ENCODE data around the gene ZBED2.
"Not testable (repeated sequence)": the region's sequence is repeated elsewhere in the genome, so short reads cannot be mapped to it uniquely, and the experiment has no call there.

Gene ZBED2

GRCh38 chr3:111595232-111595631, at the start of gene ZBED2:
ZBED2 (minus strand) TSS chr3:111595346; CDS start chr3:111594201, 1,145 bp downstream.
- DNase-seq (ENCODE audit: low spot score) = no peak

GRCh38 chr3:111639316-111639715, 44.2 kb upstream of the ZBED2 start:
- DNase-seq (ENCODE audit: low spot score) = no peak

GRCh38 chr3:111636366-111636885, 41.3 kb upstream of the ZBED2 start:
- no peak for DNase-seq (ENCODE audit: low spot score)

- DNase-seq (ENCODE audit: low spot score) = no peak
Observed at GRCh38 chr3:111635403-111635802, 40.3 kb upstream of the ZBED2 start.

GRCh38 chr3:111630638-111631037, 35.5 kb upstream of the ZBED2 start:
- DNase-seq (ENCODE audit: low spot score) = not testable (repeated sequence)

- not testable (repeated sequence) for DNase-seq (ENCODE audit: low spot score)
Observed at GRCh38 chr3:111629018-111629417, 33.9 kb upstream of the ZBED2 start.

- DNase-seq (ENCODE audit: low spot score) = no peak
Observed at GRCh38 chr3:111627092-111627491, 31.9 kb upstream of the ZBED2 start.

GRCh38 chr3:111621535-111621934, 26.4 kb upstream of the ZBED2 start:
- DNase-seq (ENCODE audit: low spot score) = no peak

- no peak for DNase-seq (ENCODE audit: low spot score)
Observed at GRCh38 chr3:111619833-111620232, 24.7 kb upstream of the ZBED2 start.

- no peak for DNase-seq (ENCODE audit: low spot score)
Observed at GRCh38 chr3:111618945-111619344, 23.8 kb upstream of the ZBED2 start.

GRCh38 chr3:111617912-111618601, 22.9 kb upstream of the ZBED2 start:
- no peak for DNase-seq (ENCODE audit: low spot score)

- no peak for DNase-seq (ENCODE audit: low spot score)
Observed at GRCh38 chr3:111617406-111617805, 22.3 kb upstream of the ZBED2 start.

GRCh38 chr3:111616417-111617105, 21.4 kb upstream of the ZBED2 start:
- peak; percentile 16 for DNase-seq (ENCODE audit: low spot score)

- no peak for DNase-seq (ENCODE audit: low spot score)
Observed at GRCh38 chr3:111615880-111616279, 20.7 kb upstream of the ZBED2 start.

- no peak for DNase-seq (ENCODE audit: low spot score)
Observed at GRCh38 chr3:111613294-111613693, 18.1 kb upstream of the ZBED2 start.

- no peak for DNase-seq (ENCODE audit: low spot score)
Observed at GRCh38 chr3:111610612-111611054, 15.5 kb upstream of the ZBED2 start.

GRCh38 chr3:111610189-111610588, 15.0 kb upstream of the ZBED2 start:
- no peak for DNase-seq (ENCODE audit: low spot score)

- DNase-seq (ENCODE audit: low spot score) = no peak
Observed at GRCh38 chr3:111609700-111610099, 14.6 kb upstream of the ZBED2 start.

- DNase-seq (ENCODE audit: low spot score) = no peak
Observed at GRCh38 chr3:111608383-111608782, 13.2 kb upstream of the ZBED2 start.

- DNase-seq (ENCODE audit: low spot score) = no peak
Observed at GRCh38 chr3:111607240-111607920, 12.2 kb upstream of the ZBED2 start.

- DNase-seq (ENCODE audit: low spot score) = no peak
Observed at GRCh38 chr3:111605493-111605892, 10.3 kb upstream of the ZBED2 start.

GRCh38 chr3:111605018-111605417, 9.9 kb upstream of the ZBED2 start:
- no peak for DNase-seq (ENCODE audit: low spot score)

GRCh38 chr3:111604119-111604518, 9.0 kb upstream of the ZBED2 start:
- no peak for DNase-seq (ENCODE audit: low spot score)

Measured in GM03348 (cell line).